ENCODE data around the gene KLRD1. TPM values are rescaled to one million over a fixed set of nuclear protein-coding genes. Genes with fewer than 3 reads are reported as not detected.

KLRD1 gene
- total and polyA plus RNA-seq, 2 experiments from 2014 or later: 0.03 to 0.27 TPM

- TF ChIP-seq REST (IDR thresholded peaks at IDR 0.05; ENCODE audit: unreplicated experiment): no peak
- TF ChIP-seq, protein P1, sequence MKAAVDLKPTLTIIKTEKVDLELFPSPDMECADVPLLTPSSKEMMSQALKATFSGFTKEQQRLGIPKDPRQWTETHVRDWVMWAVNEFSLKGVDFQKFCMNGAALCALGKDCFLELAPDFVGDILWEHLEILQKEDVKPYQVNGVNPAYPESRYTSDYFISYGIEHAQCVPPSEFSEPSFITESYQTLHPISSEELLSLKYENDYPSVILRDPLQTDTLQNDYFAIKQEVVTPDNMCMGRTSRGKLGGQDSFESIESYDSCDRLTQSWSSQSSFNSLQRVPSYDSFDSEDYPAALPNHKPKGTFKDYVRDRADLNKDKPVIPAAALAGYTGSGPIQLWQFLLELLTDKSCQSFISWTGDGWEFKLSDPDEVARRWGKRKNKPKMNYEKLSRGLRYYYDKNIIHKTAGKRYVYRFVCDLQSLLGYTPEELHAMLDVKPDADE (IDR thresholded peaks at IDR 0.05): no peak
- TF ChIP-seq CREB1 (CRISPR knock-in tag; IDR thresholded peaks at IDR 0.05; ENCODE audit: low read depth): no peak
- no peak for TF ChIP-seq EZH2 (IDR thresholded peaks at IDR 0.05; ENCODE audit: low read depth, unreplicated experiment)
Observed at GRCh38 chr12:10319388-10319787, 11.7 kb downstream of the KLRD1 start (continued).

- ATAC-seq (no peak), DNase-seq (ENCODE audit: low spot score) (no peak)
- Histone ChIP-seq H3K4me3 (no peak overlapping the region), H3K4me2 (no peak overlapping the region), H3K27me3 (ENCODE audit: insufficient read depth) (no peaks in the 10 kb centered on the region), H3K4me1 (ENCODE audit: insufficient read depth) (no peaks in the 10 kb centered on the region), H3K9me2 (ENCODE audit: insufficient read depth) (no peaks in the 10 kb centered on the region; the same call in 1 of the 2 replicates), H2AFZ (no peak overlapping the region), H3K36me3 (ENCODE audit: insufficient read depth) (no peaks in the 10 kb centered on the region), H4K20me1 (replicated peaks; ENCODE audit: insufficient read depth) (no peaks in the 10 kb centered on the region), H3K79me2 (replicated peaks; ENCODE audit: insufficient read depth) (no peaks in the 10 kb centered on the region), H3F3A (replicated peaks; ENCODE audit: low read depth) (no peaks in the 10 kb centered on the region), H3K27ac (ENCODE audit: low read depth) (no peak overlapping the region)
- Mint-ChIP-seq H3K9me3 (no peaks in the 10 kb centered on the region), H3K4me3 (no peak overlapping the region), H3K4me1 (no peaks in the 10 kb centered on the region), H3K27me3 (ENCODE audit: insufficient read depth, low read depth, poor library complexity) (no peaks in the 10 kb centered on the region), H3K27ac (no peak overlapping the region), H3K36me3 (ENCODE audit: low read depth) (no peaks in the 10 kb centered on the region)
- TF ChIP-seq JUNB (IDR thresholded peaks at IDR 0.05; ENCODE audit: unreplicated experiment) (no peak), NANOG (IDR thresholded peaks at IDR 0.05; ENCODE audit: borderline replicate concordance) (no peak), ZNF462 (CRISPR knock-in tag; IDR thresholded peaks at IDR 0.05) (no peak), ZNF114 (CRISPR knock-in tag; IDR thresholded peaks at IDR 0.05) (no peak), CREB1 (CRISPR knock-in tag; IDR thresholded peaks at IDR 0.05; ENCODE audit: low read depth) (no peak), REST (IDR thresholded peaks at IDR 0.05; ENCODE audit: unreplicated experiment) (no peak), EZH2phosphoT487 (IDR thresholded peaks at IDR 0.05; ENCODE audit: unreplicated experiment) (no peak)
- TF ChIP-seq, protein P1 (IDR thresholded peaks at IDR 0.05): no peak
Observed at GRCh38 chr12:10320643-10321042, 13.0 kb downstream of the KLRD1 start.
